Glomerular endothelial cell (primary cell): Measurements from ENCODE around the gene NAV1. TPM values are rescaled to one million over a fixed set of nuclear protein-coding genes. Genes with fewer than 3 reads are reported as not detected.
"Not testable (repeated sequence)": the region's sequence is repeated elsewhere in the genome, so short reads cannot be mapped to it uniquely, and the experiment has no call there.

ENCODE experiments used
- DNase-seq: peaks from one replicate; pipeline ENCODE4 v3.0.0-alpha.2; 2011; ENCODE audit warnings: low read depth, low spot score; ENCODE audit errors: extremely low read depth
- total RNA-seq: library from RNA; depleted of rRNA; stranded (reverse); fragments of >200 nt; gene quantifications from 2 replicates; pipeline ENCODE4 v1.2.3, GENCODE V29; 2015

Gene NAV1
- total RNA-seq: 58.9 and 145 TPM in 2 replicates

- DNase-seq: no peak
Measured at GRCh38 chr1:201538612-201539551, at the start of gene NAV1. NAV1 (plus strand) TSS chr1:201539127; CDS start chr1:201622885, 83,758 bp downstream.

- DNase-seq: no peak
Measured at GRCh38 chr1:201489643-201490261, 49.2 kb upstream of the NAV1 start.

- DNase-seq: no peak
Measured at GRCh38 chr1:201490708-201491131, 48.2 kb upstream of the NAV1 start.

GRCh38 chr1:201491896-201492511 lies 46.9 kb upstream of the NAV1 start:
- no peak for DNase-seq

- not testable (repeated sequence) for DNase-seq
Measured at GRCh38 chr1:201493026-201493656, 45.8 kb upstream of the NAV1 start.

- no peak for DNase-seq
Measured at GRCh38 chr1:201493757-201494617, 44.9 kb upstream of the NAV1 start.

- DNase-seq: no peak
Measured at GRCh38 chr1:201495551-201496295, 43.2 kb upstream of the NAV1 start.

GRCh38 chr1:201496296-201496690 lies 42.6 kb upstream of the NAV1 start:
- DNase-seq: no peak

- no peak for DNase-seq
Measured at GRCh38 chr1:201497935-201498509, 40.9 kb upstream of the NAV1 start.

GRCh38 chr1:201498621-201499020 lies 40.3 kb upstream of the NAV1 start:
- no peak for DNase-seq

- no peak for DNase-seq
Measured at GRCh38 chr1:201499191-201499590, 39.7 kb upstream of the NAV1 start.

- no peak for DNase-seq
Measured at GRCh38 chr1:201499795-201500669, 38.9 kb upstream of the NAV1 start.

GRCh38 chr1:201500670-201501120 lies 38.2 kb upstream of the NAV1 start:
- no peak for DNase-seq

- DNase-seq: no peak
Measured at GRCh38 chr1:201501144-201501543, 37.8 kb upstream of the NAV1 start.

- DNase-seq: no peak
Measured at GRCh38 chr1:201501812-201502510, 37.0 kb upstream of the NAV1 start.

GRCh38 chr1:201502511-201502857 lies 36.4 kb upstream of the NAV1 start:
- DNase-seq: no peak

- peak; percentile 93 for DNase-seq
Measured at GRCh38 chr1:201503397-201504176, 35.3 kb upstream of the NAV1 start.
